ENCODE results near the gene MYBPH.

Gene MYBPH

DNA sequence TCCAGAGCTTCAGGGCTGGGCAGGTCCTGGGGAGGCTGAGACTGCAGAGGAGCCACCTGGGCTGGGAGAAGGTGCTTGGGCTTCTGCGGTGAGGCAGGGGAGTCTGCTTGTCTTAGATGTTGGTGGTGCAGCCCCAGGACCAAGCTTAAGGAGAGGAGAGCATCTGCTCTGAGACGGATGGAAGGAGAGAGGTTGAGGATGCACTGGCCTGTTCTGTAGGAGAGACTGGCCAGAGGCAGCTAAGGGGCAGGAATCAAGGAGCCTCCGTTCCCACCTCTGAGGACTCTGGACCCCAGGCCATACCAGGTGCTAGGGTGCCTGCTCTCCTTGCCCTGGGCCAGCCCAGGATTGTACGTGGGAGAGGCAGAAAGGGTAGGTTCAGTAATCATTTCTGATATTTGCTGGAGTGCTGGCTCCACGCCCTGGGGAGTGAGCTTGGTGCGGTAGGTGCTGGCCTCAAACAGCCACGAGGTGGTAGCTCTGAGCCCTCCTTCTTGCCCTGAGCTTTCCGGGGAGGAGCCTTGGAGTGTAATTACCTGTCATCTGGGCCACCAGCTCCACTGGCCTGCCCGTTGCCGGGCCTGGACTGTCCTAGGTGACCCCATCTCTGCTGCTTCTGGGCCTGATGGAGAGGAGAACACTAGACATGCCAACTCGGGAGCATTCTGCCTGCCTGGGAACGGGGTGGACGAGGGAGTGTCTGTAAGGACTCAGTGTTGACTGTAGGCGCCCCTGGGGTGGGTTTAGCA, 9.3 kb downstream of the MYBPH start:
- peak; percentile 6 for DNase-seq (ENCODE audit: low spot score)

DNA sequence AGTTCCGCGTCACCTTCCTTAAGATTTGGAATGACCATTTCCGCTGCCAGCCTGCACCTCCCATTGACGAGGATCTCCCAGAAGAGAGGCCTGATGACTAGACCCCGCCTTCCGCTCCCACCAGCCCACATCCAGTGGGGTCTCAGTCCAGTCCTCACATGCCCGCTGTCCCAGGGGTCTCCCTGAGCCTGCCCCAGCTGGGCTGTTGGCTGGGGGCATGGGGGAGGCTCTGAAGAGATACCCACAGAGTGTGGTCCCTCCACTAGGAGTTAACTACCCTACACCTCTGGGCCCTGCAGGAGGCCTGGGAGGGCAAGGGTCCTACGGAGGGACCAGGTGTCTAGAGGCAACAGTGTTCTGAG, 9.8 kb downstream of the MYBPH start:
- DNase-seq (ENCODE audit: low spot score) = no peak

DNA sequence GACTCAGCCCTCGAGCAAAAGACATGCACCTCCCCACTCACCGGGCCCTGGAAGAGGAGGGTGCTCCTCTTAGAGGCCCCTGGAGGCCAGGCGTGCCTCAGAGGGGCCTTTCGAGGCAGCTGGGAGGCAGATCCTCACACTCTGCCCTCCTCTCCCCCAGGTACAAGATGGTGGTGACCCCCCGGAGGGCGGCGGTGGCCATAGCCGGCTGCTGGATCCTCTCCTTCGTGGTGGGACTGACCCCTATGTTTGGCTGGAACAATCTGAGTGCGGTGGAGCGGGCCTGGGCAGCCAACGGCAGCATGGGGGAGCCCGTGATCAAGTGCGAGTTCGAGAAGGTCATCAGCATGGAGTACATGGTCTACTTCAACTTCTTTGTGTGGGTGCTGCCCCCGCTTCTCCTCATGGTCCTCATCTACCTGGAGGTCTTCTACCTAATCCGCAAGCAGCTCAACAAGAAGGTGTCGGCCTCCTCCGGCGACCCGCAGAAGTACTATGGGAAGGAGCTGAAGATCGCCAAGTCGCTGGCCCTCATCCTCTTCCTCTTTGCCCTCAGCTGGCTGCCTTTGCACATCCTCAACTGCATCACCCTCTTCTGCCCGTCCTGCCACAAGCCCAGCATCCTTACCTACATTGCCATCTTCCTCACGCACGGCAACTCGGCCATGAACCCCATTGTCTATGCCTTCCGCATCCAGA, 10.4 kb downstream of the MYBPH start:
- no peak for DNase-seq (ENCODE audit: low spot score)

DNA sequence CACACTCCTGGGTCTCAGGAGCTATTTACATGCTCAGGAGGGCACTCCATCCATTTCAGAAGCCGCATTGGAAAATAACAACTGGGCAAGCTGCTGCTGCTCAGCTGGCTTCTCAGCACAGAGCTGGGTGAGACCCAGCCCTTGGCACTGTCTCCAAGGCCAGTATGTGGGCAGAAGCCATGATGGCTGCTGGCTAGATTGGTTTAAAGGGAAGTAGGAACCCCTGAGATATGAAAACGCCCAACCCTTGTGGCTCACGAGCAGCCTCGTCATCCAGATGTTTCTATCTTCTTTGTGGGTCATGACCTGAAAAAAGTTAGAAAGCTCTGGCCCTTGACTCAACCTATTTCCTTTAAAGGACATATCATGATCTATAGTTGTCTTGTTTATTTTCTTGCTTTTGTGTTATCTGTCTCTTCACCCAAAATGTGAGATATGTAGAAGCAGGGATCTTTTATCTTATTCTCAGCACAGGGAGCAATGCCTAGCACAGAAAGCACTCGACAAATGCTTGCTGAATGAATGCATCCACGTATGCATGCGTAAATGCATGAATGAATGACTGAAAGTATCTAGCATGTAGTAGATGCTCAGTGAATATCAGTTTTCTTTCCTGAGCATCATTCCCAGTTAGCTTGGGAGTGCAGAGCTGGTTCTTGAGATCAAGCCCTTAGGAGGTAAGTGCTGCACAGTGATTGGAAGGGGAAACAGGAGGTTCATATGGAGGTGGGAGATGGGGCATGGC, 11.6 kb downstream of the MYBPH start:
- DNase-seq (ENCODE audit: low spot score) = no peak

DNA sequence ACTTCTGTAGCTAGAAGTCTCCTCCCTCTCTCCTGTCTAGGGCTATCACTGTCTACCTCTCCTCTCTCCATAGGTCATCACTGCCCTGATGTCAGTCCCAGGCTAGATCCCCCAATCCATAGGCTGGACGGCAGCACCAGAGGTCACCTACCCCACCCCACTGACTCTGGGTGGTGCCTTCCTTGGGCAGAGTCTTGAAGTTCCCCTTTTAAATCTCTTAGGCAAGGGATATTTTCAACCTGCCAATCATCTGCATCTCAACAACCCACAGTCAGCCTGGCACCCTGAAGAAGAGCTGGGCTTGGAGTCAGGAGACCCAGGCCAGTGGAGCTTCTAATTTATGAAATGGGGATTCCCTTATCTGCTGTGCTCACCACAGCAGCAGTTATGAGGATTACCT, 13.2 kb downstream of the MYBPH start:
- no peak for DNase-seq (ENCODE audit: low spot score)

DNA sequence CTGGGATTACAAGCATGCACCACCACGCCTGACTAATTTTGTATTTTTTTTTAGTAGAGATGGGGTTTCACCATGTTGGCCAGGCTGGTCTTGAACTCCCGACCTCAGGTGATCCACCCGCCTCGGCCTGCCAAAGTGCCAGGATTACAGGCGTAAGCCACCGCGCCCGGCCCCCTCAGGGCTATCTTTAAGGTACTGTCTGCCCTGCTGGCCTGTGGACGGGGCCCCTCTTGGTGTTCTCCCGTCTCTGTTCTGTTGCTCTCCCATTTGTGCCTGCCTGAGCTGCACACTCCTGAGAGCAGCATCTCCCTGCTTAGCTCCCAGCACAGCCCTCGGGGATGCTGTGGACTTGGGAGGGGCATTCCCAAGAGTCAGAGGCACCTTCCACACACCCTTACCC, 13.9 kb downstream of the MYBPH start:
- DNase-seq (ENCODE audit: low spot score) = no peak

DNA sequence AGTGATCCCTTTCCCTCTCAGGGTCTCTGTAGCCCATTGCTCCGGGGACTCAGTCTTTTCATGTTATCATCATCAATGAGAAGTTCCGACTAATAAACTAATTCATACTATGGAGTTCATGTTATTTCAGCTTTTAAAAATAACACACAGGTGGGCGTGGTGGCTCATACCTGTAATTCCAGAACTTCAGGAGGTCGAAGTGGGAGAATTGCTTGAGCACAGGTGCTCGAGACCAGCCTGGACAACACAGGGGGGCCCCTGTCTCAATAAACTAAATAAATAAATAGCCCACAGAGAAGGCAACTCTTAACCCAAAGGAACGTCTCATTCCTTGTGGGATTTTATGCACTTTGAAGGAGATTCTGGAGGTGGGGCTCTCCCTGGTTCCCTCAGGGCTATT, 14.5 kb downstream of the MYBPH start:
- DNase-seq (ENCODE audit: low spot score) = no peak

DNA sequence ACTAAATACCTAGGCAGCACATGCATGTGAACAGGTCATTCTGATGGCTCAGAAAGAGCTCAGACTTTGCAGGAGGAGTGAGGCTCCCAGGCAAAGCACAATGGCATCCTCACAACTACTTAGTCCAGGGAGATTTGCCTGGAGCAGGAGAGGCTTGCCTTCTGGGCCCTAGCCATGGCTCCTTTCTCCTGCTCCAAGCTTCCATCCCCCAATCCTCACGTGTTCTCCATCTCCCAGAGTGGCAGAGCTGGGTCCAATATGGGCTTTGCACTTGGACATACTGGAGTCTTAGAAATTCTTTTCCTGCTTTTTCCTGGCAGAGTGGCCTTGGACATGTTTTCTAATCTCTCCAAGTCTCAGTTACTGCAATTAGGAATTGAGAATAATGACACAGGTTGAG, 15.8 kb downstream of the MYBPH start:
- DNase-seq (ENCODE audit: low spot score) = no peak

DNA sequence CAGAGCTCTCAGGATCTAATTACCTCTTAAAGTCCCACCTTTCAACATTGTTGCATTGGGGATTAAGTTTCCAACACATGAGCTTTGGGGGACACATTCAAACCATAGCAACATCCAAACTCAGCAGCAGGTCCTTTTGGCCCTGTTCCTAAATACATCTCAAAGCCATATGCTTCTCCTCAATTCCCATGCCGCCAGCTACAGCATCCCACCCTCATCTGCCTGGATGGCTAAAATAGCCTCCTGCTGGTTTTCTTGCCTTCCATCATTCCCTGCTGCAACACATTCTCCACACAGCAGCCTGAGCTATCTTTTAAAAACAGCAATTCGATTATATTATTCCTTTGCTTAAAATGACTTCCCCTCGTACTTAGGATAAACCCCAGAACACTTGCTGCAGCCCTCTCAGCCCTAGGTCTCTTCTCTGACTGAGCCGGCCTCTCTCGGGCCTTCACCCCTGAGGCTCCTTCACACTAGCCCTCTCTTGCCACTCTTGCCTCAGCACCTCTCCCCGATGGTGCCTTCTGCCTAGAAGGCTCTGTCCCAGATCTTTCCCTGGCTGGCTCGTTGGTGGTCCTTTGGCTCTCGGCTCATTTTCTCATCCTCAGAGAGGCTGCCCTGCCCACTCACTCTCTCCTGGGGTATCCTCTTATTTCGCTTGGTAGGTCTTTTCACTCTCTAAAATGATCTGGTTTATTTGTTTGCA, 16.5 kb downstream of the MYBPH start:
- DNase-seq (ENCODE audit: low spot score) = no peak

DNA sequence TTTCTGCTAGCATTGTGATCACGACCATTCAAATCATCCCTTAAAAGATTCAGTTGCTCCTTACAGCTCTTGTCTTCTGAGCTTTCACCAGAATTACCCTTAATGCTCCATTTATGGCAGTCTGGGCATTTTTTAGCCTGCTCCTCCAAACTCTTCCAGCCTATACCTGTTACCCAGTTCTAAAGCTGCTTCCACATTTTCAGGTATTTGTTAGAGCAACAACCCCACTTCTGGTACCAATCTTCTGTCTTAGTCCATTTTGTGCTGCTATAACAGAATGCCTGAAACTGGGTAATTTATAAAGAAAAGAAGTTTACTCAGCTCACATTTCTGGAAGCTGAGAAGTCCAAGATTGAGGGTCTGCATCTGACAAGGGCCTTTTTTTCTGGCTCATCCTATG, 17.2 kb downstream of the MYBPH start:
- no peak for DNase-seq (ENCODE audit: low spot score)

DNA sequence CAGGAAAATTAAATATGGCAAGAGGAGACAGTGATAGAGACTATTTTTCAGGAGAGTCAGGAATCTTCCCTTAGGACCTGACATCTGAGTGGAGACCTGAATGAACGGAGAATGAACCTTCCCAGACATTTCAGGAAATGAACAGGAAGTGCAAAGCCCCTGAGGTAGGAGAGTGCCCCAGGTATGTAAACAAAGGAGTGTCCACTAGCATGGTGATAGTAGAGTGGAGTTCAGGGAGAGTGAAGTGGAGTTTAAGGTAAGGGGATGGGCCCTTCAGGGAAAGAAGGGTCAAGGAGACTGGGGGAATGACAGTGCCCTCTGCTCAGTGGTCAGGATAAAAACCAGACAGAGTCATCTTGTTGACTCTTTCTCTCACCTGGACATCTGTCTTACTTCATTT, 19.3 kb downstream of the MYBPH start:
- no peak for DNase-seq (ENCODE audit: low spot score)

DNA sequence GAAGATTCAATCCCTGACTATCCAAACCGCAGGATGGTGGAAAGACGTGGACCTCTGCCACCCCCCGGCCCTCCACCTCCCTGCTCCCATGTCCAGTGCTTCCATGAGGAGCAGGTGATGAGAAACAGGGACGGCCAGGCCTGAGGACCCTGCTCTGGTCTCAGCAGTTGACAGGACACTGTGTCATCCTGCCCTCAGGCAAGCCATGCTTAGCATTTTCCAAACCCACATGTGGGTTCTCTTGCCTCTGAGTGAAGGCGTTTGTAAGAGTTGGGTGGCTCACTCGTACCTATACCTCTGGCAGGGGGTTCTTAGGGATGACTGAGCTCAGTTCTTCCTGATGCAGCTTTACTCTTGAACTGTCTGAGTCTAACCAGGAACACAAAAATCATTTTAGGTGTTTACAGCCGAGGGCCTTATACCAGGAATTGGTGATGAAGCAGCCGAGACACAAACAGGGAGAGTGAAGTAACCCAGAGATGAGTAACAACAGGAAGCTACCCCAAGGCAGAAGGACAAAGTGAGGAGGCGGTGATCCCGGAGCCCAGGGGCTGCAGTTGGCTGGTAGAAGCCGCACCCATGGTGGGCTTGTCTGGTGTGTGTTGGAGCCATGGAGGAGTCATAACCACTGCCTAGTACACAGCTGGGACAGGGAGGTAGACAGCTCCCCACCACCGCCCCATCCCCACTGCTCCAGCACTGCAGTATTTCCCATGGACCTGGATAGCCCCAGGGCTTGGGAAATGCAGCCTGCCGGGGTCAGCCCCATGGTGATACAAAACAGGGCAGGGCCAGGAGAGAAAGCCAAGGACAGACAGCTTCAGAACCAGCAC, 21.4 kb downstream of the MYBPH start:
- DNase-seq (ENCODE audit: low spot score) = no peak

DNA sequence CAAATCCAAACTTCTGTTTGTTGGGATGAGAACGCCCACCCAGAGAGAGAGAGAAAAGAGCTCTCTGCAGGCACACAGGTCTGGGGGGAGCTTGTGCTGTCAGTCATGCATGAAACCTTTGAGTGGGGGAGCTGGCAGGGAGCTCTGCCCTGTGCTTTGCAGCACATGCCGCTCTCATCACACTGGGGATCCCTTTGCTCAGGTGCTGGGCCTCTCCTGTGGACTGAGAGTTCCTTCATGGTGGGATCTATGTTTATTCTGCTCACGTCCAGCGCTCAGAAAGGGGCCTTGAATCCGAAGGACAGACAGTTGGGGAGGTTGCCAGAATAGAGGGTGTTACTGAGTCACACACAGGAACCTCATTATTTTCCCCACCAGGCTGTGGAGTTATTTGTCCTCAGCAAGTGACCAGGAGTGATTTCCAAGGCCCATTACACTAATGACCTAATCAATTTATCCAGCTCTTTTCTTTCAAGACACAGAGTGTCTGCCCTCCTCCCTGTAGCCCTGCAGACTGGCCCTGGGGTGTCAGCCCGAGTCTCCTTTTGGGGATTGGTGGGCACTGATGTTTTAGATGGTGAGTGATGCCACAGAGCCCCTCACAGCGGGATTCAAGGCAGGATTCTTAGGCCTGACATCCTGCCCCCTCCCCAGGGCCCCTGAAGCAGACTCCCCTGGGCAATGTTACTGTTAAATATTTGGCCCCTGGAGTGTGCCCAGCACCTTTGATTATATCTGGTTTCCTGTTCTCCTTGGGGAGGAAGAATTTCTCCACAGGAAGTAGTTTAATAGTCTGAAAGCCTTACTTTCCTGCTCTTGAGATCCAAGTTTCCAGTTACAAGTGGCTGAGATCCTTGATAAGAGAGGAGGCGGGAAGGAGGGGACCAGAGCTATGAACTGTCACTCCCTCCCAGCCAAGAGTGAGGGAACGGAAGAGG, 22.3 kb downstream of the MYBPH start:
- DNase-seq (ENCODE audit: low spot score) = no peak

DNA sequence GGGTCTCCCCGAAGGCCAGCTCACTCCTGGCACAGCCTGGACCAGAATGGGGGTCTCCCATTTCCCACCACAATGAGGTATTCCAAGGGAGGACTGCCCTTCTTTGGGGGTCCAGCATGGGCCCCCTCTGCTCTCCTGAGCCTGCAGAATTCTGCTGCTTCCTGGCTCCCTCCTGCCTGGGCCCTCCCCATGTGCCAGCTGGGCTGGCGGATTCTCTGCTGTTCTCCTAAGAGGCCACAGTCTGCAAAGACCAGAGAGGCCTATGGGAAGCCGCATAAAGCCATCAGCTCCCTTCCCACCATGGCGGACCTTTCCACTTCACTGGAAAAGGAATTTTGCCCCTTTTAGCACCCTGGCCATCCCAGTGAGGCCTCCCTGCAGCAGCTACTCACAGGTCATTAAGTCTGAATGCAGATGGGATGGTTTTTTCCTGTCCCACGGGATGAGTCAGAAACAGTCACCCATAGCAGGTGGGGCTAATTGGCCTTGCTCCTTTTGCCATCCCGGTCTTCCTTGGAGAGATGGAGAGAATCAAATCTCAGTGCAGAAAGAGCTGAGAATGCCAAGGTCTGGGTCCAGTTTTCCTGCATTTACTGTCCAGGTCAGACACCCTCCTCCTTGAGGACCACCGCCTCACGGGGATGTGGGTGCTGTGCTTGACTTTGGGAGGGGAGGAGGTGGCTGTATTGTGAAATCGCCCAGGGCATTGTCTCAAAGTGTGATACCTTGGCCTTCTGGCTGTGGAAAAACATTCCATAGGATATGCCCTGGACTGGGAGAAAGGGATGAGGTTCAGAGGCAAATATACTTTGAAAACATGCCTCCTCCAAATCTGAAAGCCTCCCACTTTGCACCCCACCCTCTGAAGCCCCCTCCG, 23.2 kb downstream of the MYBPH start:
- no peak for DNase-seq (ENCODE audit: low spot score)

DNA sequence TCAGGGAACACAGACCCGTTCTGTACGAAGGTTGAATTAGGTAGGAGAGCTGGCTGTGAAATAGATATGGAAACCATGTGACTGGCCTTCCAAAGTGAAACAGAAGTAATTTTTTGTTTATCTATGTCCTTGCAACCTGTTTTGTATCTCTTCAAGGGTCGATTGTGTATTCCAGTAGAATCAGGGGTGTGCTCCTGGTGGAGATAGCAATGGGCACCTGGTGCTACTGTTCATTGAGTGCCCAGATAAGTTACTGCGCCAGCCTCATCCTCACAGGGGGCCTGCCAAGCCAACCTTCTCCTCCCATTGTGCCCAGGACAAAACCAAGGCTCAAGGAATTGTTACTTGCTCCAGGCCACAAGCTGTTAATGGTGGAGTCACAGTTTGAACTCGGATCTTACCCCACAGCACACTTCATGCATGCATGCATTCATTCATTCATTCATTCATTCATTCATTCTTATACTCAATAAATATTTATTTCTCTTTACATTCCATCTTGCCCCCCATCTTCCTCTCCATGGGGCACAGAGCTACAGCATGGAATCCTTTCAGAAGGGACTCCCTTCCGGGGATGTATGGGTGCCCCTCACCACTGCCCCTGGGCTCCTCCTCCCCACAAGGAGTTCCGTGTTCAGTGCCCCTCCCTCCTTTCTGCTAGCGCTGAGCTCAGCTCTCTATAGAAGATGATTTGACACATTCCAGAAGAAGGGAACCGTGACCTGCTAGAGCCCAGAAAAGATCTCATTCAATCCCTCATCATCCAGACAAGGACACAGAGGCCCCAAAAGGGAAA, 24.1 kb downstream of the MYBPH start:
- no peak for DNase-seq (ENCODE audit: low spot score)

DNA sequence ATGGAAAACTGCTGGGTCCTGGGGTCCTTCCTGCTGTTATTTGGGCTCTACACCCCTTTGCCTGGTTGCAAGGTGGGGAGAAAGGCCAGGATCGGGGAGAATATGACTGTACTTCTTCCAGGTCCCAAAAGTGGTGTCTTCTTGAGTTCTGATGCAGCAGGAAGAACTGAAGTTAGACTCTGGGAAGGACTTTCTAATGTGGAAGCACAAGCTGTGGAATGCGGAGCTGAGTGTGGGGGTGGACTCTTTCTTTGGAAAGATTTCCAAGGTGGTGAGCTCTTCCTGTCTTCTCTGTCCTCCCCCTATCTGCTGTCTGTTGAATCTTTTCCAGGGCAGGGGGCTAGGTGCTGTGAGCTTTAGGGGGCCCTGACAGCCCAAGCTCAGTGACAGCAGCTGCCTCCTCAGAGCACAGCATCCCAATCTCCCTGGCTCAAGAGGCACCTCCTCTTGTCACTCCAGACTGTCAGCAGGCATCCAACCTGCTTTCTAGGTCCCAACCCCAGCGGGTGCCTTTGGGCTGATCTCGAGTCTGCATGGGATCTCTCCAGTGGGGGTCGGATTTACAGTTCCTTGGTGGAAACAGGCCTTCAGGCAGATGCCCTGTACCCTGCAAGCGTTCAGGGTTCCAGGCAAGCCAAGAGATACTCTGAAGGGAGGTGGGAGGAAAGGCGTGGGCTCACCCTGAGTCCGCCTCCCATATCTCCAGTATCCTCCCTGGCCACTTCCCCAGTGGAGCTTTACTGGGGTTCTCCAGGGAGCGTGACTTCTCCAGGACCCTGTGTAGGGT, 24.9 kb downstream of the MYBPH start:
- DNase-seq (ENCODE audit: low spot score) = no peak

DNA sequence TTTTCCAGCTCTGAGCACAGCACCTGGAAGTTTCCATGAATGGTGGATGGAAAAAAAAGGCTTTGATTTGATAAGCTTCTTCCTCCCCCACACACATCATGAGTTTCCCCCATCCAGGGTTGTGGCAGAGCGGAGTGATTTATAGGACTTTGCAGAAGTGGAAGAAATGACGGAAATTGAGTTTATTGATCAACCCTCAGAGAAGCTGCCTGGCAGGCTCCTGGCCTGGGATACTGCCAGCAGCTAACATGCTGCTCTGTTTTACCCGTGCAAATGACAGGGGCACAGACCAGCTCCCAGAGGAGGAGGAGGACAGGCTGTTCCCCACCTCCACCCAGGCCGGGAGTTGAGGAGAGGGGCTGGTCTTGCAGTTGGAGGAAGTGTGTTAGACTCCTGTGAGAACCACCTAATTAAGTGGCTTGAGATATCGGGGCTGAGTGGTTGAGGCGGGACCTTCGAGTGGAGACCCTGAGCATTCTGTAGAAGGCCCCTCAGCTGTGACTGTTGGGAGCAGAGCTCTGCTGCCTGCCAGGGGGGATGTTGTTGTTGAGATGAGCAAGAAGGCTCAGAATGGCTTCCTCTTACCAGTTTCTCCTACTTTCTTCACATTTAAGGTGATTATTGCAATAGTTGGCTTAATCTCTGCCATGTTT, 26.3 kb downstream of the MYBPH start:
- no peak for DNase-seq (ENCODE audit: low spot score)

All from activated CD4-positive, alpha-beta T cell treated with anti-CD3 and anti-CD28 coated beads, Interleukin-2, Interleukin-4, amounts not matched to agents 100 ng/mL and 50 ng/mL, durations not matched to agents 16 hours and 8 hours (primary cell).